Gastroesophageal sphincter (tissue), 4 donors: ENCODE measurements around the gene KCNH8. TPM values are rescaled to one million over a fixed set of nuclear protein-coding genes. Genes with fewer than 3 reads are reported as not detected.

Experiments
- ATAC-seq: fragments of 150-250 bp; one replicate; pipeline ENCODE4 v1.9.1; 2016; ENCODE audit warnings: mild to moderate bottlenecking, moderate library complexity
- H3K27ac ChIP-seq, 4 donors: fragments of 200-600 bp; sonication (generic) in 3 of 4; 1 replicate in 3 of 4; 2 replicates in 1 of 4; pipeline ENCODE4 v1.5.1; 2016 to 2019
- H3K27me3 ChIP-seq: fragments of 200-600 bp; sonication (generic); one replicate; pipeline ENCODE4 v1.5.1; 2019
- H3K36me3 ChIP-seq, 2 donors: fragments of 200-600 bp; sonication (generic); one replicate each; pipeline ENCODE4 v1.5.1; 2019; ENCODE audit warnings: control low read depth in 1 of 2
- H3K4me1 ChIP-seq, 3 donors: fragments of 200-600 bp; sonication (generic); 1 replicate in 2 of 3; 2 replicates in 1 of 3; pipeline ENCODE4 v1.5.1; 2016 to 2019; ENCODE audit warnings: control low read depth in 2 of 3
- H3K4me3 ChIP-seq, 2 donors: fragments of 200-600 bp; sonication (generic); one replicate each; pipeline ENCODE4 v1.5.1; 2019; ENCODE audit warnings: mild to moderate bottlenecking in 1 of 2, moderate library complexity in 1 of 2
- H3K9me3 ChIP-seq, 3 donors: fragments of 200-600 bp; sonication (generic); one replicate each; pipeline ENCODE4 v1.5.1; 2017 to 2019; ENCODE audit warnings: control low read depth in 2 of 3
- CTCF ChIP-seq, 4 experiments: fragments of 200-600 bp in 2 of 4; fragments of 450-650 bp in 2 of 4; sonication (generic) in 1 of 4; IDR thresholded peaks; one replicate each; pipeline ENCODE4 v1.5.1; 2017 to 2019; ENCODE audit warnings: antibody characterized with exemption in 4 of 4, mild to moderate bottlenecking in 2 of 4, moderate library complexity in 2 of 4
- EP300 ChIP-seq: sonication (generic); formaldehyde crosslinking; IDR thresholded peaks from one replicate; pipeline ENCODE4 v1.6.1; 2017; ENCODE audit warnings: antibody characterized with exemption, mild to moderate bottlenecking
- POLR2A ChIP-seq, 2 donors: fragments of 450-650 bp; IDR thresholded peaks; one replicate each; pipeline ENCODE4 v1.6.1; 2017; ENCODE audit warnings: antibody characterized with exemption in 2 of 2, mild to moderate bottlenecking in 2 of 2, moderate library complexity in 1 of 2
- POLR2AphosphoS5 ChIP-seq: sonication (generic); formaldehyde crosslinking; IDR thresholded peaks from one replicate; pipeline ENCODE4 v1.6.1; 2017; ENCODE audit warnings: antibody characterized with exemption
- WGBS, 2 donors: methylation state at CpG; one replicate each; pipeline ENCODE4 v1.1.5; 2018; ENCODE audit warnings: low coverage in 1 of 2; 5-methylcytosine and 5-hydroxymethylcytosine counted together
- total RNA-seq, 4 donors: library from RNA; depleted of rRNA; stranded (reverse); fragments of >200 nt; gene quantifications; one replicate each; pipeline ENCODE4 v1.1.0, GENCODE V29; 2016

Gene KCNH8
- total RNA-seq, 4 donors from 2014 or later = 0.19 to 0.62 (median 0.40) TPM; not detected in 1

DNA sequence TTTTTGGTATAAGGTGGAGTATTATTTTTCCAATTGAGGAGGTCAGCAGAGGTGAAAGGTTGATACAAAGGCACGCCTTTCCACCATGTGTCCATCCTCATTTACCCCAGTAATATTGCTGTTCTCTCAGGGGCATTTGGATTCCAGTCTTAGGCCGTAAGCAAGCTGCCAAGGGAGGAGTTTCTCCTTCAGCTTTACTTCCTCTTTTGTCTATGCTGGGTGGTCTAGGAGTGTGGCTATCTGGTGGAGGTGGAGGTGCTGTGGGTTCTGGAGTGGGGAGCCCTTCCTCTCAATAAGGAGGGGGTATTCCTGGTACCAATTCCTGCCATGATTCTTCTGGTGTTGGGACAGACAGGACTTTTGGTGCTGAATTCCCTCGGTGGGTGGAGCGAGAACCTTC is 340.6 kb downstream of the KCNH8 start:
- no peaks in the 10 kb centered on the region for H3K9me3 ChIP-seq
- no peak overlapping the region for H3K4me3 ChIP-seq
- H3K27me3 ChIP-seq = no peaks in the 10 kb centered on the region
- no peak for ATAC-seq
- H3K4me1 ChIP-seq = no peaks in the 10 kb centered on the region
- 90 to 94% methylated on average over 2 to 3 of the region's 4 CpGs for WGBS, 2 donors
- no peak for TF ChIP-seq POLR2A (IDR thresholded peaks at IDR 0.05)
- TF ChIP-seq CTCF (IDR thresholded peaks at IDR 0.05) = no peak
- TF ChIP-seq EP300 = no peak
- no peak for TF ChIP-seq POLR2AphosphoS5
- H3K36me3 ChIP-seq = no peaks in the 10 kb centered on the region
- H3K27ac ChIP-seq = no peak overlapping the region

DNA sequence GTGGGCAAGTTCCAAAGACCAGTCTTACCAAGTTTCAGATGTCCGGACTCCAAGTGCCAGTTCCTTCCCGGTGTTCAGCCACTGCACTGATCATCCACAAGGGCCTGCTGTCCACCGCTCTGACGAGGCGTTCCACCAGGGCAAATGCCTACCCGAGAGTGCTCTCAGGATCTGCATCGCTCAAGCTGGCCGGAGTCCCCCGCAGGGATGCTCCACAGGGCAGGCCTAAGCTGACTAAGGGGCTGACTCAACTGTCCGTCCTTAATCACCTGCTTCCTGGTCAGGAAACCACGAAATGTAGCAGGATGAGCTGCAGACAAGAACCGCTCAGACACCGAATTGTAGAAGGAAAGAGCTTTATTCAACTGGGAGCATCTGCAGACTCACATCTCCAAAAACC is 341.6 kb downstream of the KCNH8 start:
- H3K4me3 ChIP-seq = no peak overlapping the region
- no peaks in the 10 kb centered on the region for H3K27me3 ChIP-seq
- no peak for ATAC-seq
- no peak overlapping the region for H3K27ac ChIP-seq
- no peaks in the 10 kb centered on the region for H3K9me3 ChIP-seq
- H3K36me3 ChIP-seq = no peaks in the 10 kb centered on the region
- no peaks in the 10 kb centered on the region for H3K4me1 ChIP-seq
- WGBS, 2 donors = 76 to 100% methylated on average over 2 of the region's 13 CpGs
- no peak for TF ChIP-seq CTCF (IDR thresholded peaks at IDR 0.05)
- TF ChIP-seq POLR2A (IDR thresholded peaks at IDR 0.05) = no peak
- TF ChIP-seq EP300 = no peak
- no peak for TF ChIP-seq POLR2AphosphoS5

- H3K27me3 ChIP-seq = no peaks in the 10 kb centered on the region
- 89 to 100% methylated on average over 1 of the region's 1 CpG for WGBS, 2 donors
- H3K4me1 ChIP-seq = no peaks in the 10 kb centered on the region
- ATAC-seq = no peak
- no peaks in the 10 kb centered on the region for H3K36me3 ChIP-seq
- no peaks in the 10 kb centered on the region for H3K9me3 ChIP-seq
- TF ChIP-seq CTCF (IDR thresholded peaks at IDR 0.05) (no peak), EP300 (no peak), POLR2AphosphoS5 (no peak), POLR2A (IDR thresholded peaks at IDR 0.05) (no peak)
- no peak overlapping the region for H3K4me3 ChIP-seq
- H3K27ac ChIP-seq = no peak overlapping the region
Measured at GRCh38 chr3:19506171-19506570, 357.9 kb downstream of the KCNH8 start.

DNA sequence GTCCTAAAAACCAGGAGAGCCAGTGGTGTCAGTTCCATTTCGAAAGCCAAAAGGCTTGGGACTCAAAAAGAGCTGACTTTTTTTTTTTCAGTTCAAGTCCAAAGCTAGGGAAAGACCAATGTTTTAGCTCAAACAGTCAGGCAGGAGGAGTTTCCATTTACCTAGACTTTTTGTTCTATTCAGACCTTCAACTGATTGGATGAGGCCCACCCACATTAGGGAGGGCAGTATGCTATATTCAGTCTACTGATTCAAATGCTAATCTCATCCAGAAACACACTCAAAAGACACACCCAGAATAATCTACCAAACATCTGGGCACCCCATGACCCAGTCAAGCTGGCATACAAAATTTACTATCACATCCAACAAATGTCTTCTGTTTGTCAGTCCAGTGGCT is 374.0 kb downstream of the KCNH8 start:
- no peak overlapping the region for H3K4me3 ChIP-seq
- no peaks in the 10 kb centered on the region for H3K36me3 ChIP-seq
- H3K4me1 ChIP-seq = no peaks in the 10 kb centered on the region
- WGBS, 2 donors = 83 to 94% methylated on average over 1 of the region's 1 CpG
- no peak for ATAC-seq
- H3K27me3 ChIP-seq = no peaks in the 10 kb centered on the region
- no peaks in the 10 kb centered on the region for H3K9me3 ChIP-seq
- TF ChIP-seq POLR2AphosphoS5 (no peak), POLR2A (IDR thresholded peaks at IDR 0.05) (no peak), EP300 (no peak), CTCF (IDR thresholded peaks at IDR 0.05) (no peak)
- H3K27ac ChIP-seq = no peak overlapping the region

DNA sequence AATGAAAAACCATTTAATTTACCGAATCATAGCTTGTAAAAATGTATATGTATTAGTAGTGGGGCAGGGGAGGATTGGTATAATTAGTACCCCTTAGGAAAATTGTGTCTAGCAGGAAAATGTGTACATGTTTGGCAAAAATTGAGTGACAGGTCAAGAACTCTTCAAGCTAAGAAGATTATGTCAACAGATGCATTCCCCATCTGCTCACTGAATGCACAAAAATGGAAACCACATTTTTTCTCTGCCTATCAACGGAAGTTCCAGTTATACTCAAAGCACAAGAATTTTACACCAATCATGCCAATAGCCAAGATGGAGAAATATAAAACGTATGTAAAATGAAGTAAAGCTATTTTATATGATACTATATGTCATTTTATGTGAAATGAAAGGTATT is 377.8 kb downstream of the KCNH8 start:
- no peak overlapping the region for H3K27ac ChIP-seq
- 74 to 76% methylated on average over 3 of the region's 3 CpGs for WGBS, 2 donors

More for the DNA sequence above, 377.8 kb downstream of the KCNH8 start:
- Histone ChIP-seq H3K4me1 (no peaks in the 10 kb centered on the region), H3K36me3 (no peaks in the 10 kb centered on the region), H3K9me3 (no peaks in the 10 kb centered on the region), H3K27me3 (no peaks in the 10 kb centered on the region), H3K4me3 (no peak overlapping the region)
- no peak for ATAC-seq
- TF ChIP-seq CTCF (IDR thresholded peaks at IDR 0.05) = no peak
- no peak for TF ChIP-seq POLR2A (IDR thresholded peaks at IDR 0.05)
- TF ChIP-seq POLR2AphosphoS5 = no peak
- TF ChIP-seq EP300 = no peak
